Fibroblast of skin of left biceps (primary cell): Measurements from ENCODE around the gene RPL18.
A peak's percentile ranks its signal among the peaks of the same experiment; 100 is the strongest.
"Not testable (repeated sequence)": the region's sequence is repeated elsewhere in the genome, so short reads cannot be mapped to it uniquely, and the experiment has no call there.

Experiments
- DNase-seq, 2 experiments: peaks; one replicate each; pipeline ENCODE4 v3.0.0-alpha.2; 2013; ENCODE audit warnings: low read depth in 2 of 2

The RPL18 gene

DNA sequence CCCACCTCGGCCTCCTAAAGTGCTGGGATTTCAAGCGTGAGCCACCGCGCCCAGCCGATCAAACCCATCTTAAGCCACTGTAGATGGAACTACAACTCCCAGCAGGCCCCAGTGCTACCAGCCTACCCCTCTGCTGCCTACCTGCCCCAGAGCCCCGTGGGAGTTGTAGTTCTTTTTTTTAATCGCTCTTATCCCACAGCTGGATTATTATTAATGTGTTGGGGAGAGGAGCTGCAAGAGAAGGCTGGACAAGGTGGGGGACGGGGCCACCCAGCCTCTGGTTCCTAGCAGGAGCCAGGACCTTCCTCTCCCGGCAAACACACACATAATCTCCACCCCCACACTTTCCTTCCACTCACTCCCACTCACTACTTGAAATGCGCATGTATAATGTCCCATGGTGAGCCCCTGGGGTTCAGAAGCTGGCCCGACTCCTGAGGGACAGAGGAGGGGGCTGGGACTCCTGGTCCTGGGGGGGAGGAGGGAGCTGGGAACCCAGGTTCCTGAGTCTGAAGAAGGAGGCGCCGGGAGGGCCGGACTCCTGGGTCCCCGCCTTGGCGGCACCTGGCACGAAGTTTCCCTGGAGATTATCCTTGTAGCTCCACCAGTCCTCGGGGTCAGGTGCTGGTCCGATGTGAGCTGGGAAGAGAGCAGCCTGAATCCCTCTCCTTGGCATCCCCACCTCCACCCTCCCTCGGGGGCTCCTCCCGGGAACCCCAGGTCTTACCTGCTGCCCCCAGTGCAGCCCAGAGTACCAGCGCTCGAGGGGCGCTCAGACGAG is 26.1 kb upstream of the RPL18 start:
- no peak for DNase-seq

- DNase-seq: no peak
Observed at GRCh38 chr19:48644355-48644754, 25.4 kb upstream of the RPL18 start.

GRCh38 chr19:48642862-48643261 is 23.9 kb upstream of the RPL18 start:
- no peak for DNase-seq

GRCh38 chr19:48641850-48642249 is 22.9 kb upstream of the RPL18 start:
- no peak for DNase-seq

DNA sequence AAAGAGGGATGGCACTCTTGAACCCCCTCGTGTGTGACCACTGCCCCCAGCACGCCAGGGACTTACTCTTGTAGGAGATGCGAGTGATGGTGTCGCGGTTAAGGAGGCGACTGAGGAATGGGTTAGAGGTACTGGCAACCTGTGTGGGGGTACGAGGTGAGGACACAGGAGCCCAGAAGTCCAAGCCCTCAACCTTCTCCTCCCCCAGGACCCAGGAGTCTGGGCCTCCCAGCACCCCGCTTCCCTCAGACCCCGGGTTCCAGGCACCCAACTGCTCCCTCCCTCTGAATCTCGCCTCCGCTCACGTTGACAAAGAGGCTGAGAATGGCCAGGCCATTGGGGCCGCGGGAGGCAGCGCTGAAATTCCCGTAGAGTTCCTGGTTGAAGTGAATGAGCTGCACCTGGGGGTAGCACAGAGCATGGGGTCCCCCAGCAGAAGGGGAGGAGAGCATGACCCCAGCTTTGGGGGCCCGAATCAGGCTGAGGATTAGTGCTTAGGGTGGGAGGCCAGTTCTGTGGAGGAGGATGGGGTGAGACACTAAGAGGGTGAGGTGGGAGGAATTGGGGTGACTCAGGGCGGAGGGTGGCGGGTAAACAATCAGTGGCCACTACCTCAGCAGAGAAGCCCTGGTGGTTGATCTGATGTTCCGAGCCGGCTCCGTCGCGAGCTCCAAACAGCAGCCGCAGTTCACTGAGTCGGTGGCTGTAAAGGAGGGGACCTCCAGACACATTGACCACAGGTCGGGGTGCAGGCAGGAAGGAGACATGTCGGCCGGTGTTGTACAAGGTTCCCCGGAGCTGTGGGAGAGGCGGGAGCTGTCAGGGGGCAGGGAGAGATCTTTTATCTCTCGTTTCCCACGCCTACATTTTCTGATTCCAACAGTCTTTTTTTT is 20.8 kb upstream of the RPL18 start:
- DNase-seq: no peak

GRCh38 chr19:48638831-48639381 is 19.9 kb upstream of the RPL18 start:
- DNase-seq: no peak

DNA sequence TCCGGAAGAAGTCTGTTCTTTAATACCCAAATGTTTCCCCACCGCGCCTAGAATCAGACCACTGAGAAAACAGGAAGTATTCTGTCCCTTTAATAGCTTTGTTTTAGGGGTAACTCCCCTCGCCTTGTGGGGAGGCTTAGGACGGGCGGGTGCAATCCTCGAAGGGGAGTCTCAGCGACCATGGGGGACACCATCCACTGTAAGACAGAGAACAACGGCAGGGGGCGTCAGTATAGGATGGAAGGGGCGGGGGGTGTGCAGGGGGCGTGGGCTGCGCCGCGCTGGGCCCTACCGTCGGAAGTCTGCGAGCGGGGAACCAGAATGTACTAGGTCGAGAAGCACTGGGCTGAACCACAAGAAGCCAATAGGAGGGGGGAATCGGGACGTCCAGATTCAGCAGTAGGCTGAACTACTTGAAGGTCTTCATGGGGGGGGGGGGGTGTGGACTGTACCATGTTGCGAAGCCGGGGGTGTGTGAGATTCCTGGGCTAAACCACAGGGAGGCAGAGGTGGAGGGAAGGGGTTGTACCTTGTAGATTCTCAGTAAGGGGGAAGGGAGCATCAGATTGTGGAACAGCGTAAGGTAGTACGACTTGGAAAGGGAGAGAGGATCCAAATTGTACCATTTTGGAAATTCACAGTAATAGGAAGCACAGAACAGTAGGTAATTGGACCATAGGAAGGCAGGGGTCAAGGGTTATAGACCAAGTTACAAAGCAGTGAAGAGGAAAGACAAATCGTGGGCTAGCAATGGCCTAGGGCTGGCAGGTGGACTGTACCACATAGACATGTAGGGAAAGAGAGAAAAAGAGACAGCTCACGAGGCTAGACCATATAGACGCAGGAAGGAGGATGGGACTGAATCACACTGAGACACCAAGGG is 19.2 kb upstream of the RPL18 start:
- DNase-seq: peak; percentile 90 to 91

DNA sequence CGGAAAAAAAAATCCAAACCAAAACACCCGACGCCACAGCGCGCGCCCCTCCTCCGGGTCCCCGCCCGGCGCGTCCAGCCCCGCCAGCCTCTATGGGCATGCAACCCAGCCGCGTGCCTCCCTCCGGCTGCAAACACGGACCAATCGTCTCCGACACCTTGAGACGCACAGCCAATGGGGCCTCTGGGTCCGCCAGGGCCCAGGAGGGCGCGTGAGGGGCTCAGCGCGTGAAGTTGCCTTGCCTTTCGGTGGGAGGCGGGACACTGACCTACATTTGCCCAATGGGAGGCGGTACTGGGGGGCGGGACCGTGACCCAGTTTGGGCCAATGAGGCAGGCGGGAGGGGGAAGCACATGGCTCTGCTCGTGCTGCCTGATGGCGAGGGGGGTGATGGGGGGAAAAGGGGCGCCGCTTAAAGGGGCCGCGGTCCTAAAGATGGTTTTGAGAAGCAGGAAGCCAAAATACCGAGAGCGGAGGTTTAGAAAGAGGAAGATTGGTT is 18.5 kb upstream of the RPL18 start:
- peak; percentile 99 for DNase-seq

DNA sequence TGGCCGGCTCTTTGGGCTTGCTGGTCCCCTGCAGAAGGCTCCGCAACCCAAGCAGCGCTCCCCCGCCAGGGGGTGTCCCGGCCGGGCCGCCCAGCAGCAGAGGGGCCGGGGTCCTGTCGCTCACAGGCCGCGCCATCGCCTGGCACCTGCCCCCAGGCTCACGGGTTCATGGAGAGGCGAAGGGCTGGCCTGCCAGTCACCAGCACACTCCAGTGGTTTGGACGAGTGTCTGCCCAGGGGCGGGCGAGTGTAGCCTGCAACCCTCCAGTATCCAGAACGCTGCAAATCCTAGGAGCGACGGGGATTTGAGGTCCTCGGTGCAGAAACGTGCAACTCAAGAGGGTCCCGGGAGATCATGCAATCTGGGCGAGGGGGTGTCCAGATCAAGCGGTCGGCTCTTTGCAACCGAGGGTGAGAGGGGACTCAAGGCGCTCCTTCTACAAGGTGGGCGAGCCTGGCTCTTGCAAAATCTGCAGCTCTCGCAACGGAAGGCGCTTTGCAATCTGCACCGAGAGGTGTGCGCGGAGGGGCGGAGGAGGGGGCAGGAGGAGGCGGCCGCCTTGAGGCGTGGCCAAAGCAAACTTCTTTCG is 18.0 kb upstream of the RPL18 start, which contains the start of gene DBP:
TSS of gene DBP (minus strand) at position 521 of the 590 bp plus-strand sequence. CDS start at position 136, 385 bp downstream.
- no peak for DNase-seq

- DNase-seq: no peak
Observed at GRCh38 chr19:48635966-48636858, 17.2 kb upstream of the RPL18 start.

DNA sequence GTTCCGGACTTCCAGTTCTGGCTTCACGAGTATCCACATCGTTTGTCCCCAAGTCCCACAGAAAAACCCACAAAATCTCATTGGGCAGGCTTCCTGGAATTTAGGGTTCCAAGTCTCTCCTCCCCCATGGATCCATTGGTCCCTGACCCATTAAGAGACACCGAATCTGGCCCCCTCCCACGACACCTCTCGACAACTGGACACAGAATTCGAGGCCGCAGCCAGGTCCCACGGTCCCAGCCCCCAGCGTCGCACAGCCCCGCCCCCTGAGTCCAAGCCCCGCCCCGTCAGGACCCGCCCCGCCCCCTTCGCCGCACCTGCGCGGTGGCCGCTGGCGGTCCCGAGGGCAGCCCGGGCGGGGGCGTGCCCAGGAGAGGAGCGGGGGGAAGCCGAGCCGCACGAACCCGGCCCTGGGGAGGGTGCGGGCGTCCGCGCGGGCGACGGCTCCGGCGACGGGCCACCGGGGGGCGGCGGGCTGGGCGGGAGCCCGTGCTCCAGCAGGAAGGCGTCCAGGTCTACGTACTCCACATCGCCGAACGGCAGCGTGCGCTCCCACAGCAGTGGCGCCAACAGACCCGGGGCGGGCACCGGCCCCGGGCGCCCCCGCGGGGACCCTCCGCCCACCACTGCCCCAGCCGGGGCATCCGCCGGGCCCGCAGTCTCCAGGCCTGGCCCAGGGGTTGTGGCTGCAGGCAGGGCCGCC is 16.4 kb upstream of the RPL18 start:
- DNase-seq: no peak

GRCh38 chr19:48634424-48635262 is 15.7 kb upstream of the RPL18 start:
- DNase-seq: peak; percentile 86 to 87

- DNase-seq: no peak
Observed at GRCh38 chr19:48634036-48634342, 15.0 kb upstream of the RPL18 start.

GRCh38 chr19:48633148-48634035 is 14.4 kb upstream of the RPL18 start:
- no peak for DNase-seq

DNA sequence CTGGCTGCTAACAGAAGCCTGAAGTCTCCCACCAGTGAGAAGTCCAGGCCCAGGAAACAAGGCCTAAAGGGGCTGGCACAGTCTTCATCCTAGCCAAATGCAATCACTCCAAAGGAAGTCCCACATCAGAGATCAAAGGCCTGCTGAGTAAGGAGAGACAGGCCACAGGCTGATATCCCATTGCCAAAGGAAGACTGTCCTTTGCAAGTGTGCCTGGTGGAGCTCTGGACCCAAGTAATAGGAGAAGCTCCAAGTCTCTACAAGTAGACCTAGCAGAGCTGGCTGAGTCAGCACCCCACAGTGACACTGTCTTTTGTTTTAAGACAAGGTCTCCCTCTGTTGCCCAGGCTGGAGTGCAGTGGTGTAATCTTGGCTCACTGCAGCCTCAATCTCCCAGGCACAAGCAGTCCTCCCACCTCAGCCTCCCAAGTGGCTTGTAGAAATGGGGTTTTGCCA is 13.7 kb upstream of the RPL18 start:
- DNase-seq: no peak

DNA sequence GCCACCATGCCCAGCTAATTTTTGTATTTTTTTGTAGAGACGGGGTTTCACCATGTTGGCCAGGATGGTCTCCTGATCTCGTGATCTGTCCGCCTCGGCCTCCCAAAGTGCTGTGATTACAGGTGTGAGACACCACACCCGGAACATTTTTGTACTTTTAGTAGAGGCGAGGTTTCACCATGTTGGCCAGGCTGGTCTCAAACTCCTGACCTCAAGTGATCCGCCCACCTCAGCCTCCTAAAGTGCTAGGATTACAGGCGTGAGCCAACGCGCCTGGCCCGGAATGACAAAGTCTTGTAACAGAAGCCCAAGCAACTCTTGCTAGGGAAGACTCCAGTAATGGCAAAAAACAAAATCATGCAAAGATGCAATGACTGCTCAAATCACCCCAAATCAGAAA is 13.3 kb upstream of the RPL18 start:
- DNase-seq: not testable (repeated sequence)

DNA sequence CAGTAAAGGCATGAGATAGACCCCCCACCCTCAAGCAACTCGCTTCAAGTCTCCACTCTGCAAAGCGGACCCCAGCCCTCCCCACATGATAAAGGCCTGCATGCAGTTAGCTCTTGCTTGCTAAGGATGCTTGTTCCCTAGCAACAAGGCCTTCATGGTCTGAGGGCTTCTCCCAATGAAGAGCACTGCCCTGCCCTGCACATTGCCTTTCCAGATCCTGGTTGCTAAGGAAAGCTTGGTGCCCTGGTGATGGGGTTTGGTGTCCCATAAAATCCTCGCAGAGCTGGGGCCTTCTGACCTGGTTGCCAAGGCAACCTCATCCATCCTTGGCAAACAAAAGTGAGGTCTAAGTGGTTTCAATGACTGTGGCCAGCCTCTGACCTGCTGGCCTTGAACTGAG is 12.2 kb upstream of the RPL18 start:
- no peak for DNase-seq
